ENCODE data around the gene PRR19.

DNA sequence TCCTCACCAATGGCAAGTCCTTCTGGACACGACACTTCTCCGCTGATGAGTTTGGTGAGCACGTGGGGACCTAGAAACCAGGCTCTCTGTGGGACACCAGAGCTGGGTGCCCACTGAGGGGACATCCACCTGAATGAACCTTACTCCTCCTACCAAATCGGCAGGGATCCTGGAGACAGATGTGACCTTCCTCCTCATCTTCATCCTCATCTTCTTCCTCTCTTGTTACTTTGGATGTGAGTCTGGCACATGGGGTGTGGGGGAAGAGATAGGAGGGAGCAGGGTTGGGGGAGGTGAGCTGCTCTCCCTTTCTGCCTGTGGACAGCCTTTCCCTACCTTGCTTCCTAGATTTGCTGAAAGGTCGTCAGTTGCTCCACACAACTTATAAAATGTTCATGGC, 13.1 kb downstream of the PRR19 start:
- TF ChIP-seq POLR2A (IDR thresholded peaks at IDR 0.05) (no peak), CTCF (IDR thresholded peaks at IDR 0.05) (no peak)

Measured in stomach (tissue), 4 donors.